ENCODE data around the gene LETM1. TPM values are rescaled to one million over a fixed set of nuclear protein-coding genes. Genes with fewer than 3 reads are reported as not detected.

The LETM1 gene
- total and polyA plus RNA-seq, 2 of the 13 experiments (the other 11 are each of a cell fraction or from before 2014, with no cell fraction given), result 9.7 to 41.6 TPM

- H2AFZ ChIP-seq (ENCODE audit: low read length), result no peak overlapping the region
- peaks cover 61% of the 10 kb centered on the region for H3K79me2 ChIP-seq (ENCODE audit: insufficient read depth, low read length)
- no peak for ATAC-seq
- CTCF ChIA-PET (ENCODE audit: low intra/inter-chr PET ratio, low total read pairs), result interaction anchor here (3.3 kb wide), 1 partner anchor 13 kb away, joined by 11 read pairs; no protein-coding TSS in a partner anchor
- peaks cover 12 to 28% of the 10 kb centered on the region in 2 experiments; a peak in 3 of 5 replicates for H3K36me3 ChIP-seq (replicated peaks in 1 of 2; ENCODE audit: control insufficient read depth in 1 of 2, insufficient read depth in 2 of 2, low read length in 2 of 2)
- H3K4me3 ChIP-seq (replicated peaks in 1 of 3; ENCODE audit: insufficient read depth in 1 of 3, low read depth in 2 of 3, low read length in 3 of 3), result peak overlapping the region; percentile 94 to 98 (median 95)
- no peak for DNase-seq (ENCODE audit: low spot score)
- in situ Hi-C loops (cut with HindIII; ENCODE audit: extremely low pct_ligation_motif_present, low pct_unique_long_range_greater_than_20kb), result no loop called here
- H3K4me2 ChIP-seq (ENCODE audit: low read depth, low read length), result peak overlapping the region; percentile 94
- POLR2A ChIA-PET, result interaction anchor here (1.5 to 28.6 kb wide), 5 partner anchors 10 to 76 kb away, joined by 4 to 1258 read pairs (median 48); partner anchors contain the start of genes TACC3 and TMEM129
- WGBS (ENCODE audit: low lambda C conversion rate), result 79% methylated on average over 7 of the region's 14 CpGs
- H3K9me3 ChIP-seq (ENCODE audit: low read length), result no peaks in the 10 kb centered on the region
- no peak for FAIRE-seq
- H3K27ac ChIP-seq (ENCODE audit: extremely low read length, insufficient read depth, low read length), result peak overlapping the region; percentile 92
- H3K4me1 ChIP-seq (ENCODE audit: insufficient read depth, low read length), result peaks cover 71% of the 10 kb centered on the region
- H3K27me3 ChIP-seq (ENCODE audit: control insufficient read depth in 1 of 2, insufficient read depth in 2 of 2, low read length in 2 of 2), result peaks cover 2 to 5% of the 10 kb centered on the region in 2 experiments; a peak in 3 of 5 replicates
- peaks cover 20% of the 10 kb centered on the region for H4K20me1 ChIP-seq (ENCODE audit: insufficient read depth, low read length)
- BruUV-seq (replicated peaks), result no TSS peak
- intact Hi-C loops (cut with micrococcal nuclease; ENCODE audit: unreplicated experiment), result loop anchor here (2.0 to 5.0 kb wide), 2 partner anchors 14 to 49 kb away; no protein-coding TSS in a partner anchor
- H3K9ac ChIP-seq (ENCODE audit: insufficient read depth, low read depth, low read length), result peak overlapping the region; percentile 94
- TF ChIP-seq DNMT3B (CRISPR knock-in tag; conservative IDR thresholded peaks at IDR 0.05) (no peak), KDM4B (CRISPR knock-in tag; IDR thresholded peaks at IDR 0.05) (no peak), KDM5B (CRISPR knock-in tag; IDR thresholded peaks at IDR 0.05; ENCODE audit: borderline replicate concordance) (no peak), ZNF670 (CRISPR knock-in tag; IDR thresholded peaks at IDR 0.05; ENCODE audit: borderline replicate concordance) (0 out of 2 replicates have a peak, but pooled peaks have one; percentile 47), HNRNPH1 (optimal IDR thresholded peaks at IDR 0.05; ENCODE audit: low read depth, low read length) (peak; percentile 68), ZNF484 (CRISPR knock-in tag; IDR thresholded peaks at IDR 0.05; ENCODE audit: borderline replicate concordance, low read depth) (no peak), ZBTB49 (CRISPR knock-in tag; IDR thresholded peaks at IDR 0.05; ENCODE audit: borderline replicate concordance) (no peak), AGO2 (optimal IDR thresholded peaks at IDR 0.05; ENCODE audit: low read depth, low read length) (peak; percentile 46), RFX1 (IDR thresholded peaks at IDR 0.05) (no peak), E2F5 (CRISPR knock-in tag; conservative IDR thresholded peaks at IDR 0.05) (no peak), ZBTB7A (CRISPR knock-in tag; IDR thresholded peaks at IDR 0.05) (peak; percentile 15; the same call in 1 of the 2 replicates)
- TF ChIP-seq, protein P1, sequence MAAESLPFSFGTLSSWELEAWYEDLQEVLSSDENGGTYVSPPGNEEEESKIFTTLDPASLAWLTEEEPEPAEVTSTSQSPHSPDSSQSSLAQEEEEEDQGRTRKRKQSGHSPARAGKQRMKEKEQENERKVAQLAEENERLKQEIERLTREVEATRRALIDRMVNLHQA (CRISPR knock-in tag; IDR thresholded peaks at IDR 0.05), result no peak
- TF ChIP-seq, protein P2, sequence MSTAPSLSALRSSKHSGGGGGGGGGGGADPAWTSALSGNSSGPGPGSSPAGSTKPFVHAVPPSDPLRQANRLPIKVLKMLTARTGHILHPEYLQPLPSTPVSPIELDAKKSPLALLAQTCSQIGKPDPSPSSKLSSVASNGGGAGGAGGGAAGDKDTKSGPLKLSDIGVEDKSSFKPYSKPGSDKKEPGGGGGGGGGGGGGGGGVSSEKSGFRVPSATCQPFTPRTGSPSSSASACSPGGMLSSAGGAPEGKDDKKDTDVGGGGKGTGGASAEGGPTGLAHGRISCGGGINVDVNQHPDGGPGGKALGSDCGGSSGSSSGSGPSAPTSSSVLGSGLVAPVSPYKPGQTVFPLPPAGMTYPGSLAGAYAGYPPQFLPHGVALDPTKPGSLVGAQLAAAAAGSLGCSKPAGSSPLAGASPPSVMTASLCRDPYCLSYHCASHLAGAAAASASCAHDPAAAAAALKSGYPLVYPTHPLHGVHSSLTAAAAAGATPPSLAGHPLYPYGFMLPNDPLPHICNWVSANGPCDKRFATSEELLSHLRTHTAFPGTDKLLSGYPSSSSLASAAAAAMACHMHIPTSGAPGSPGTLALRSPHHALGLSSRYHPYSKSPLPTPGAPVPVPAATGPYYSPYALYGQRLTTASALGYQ (CRISPR knock-in tag; IDR thresholded peaks at IDR 0.05), result no peak
- TF ChIP-seq, protein P3, sequence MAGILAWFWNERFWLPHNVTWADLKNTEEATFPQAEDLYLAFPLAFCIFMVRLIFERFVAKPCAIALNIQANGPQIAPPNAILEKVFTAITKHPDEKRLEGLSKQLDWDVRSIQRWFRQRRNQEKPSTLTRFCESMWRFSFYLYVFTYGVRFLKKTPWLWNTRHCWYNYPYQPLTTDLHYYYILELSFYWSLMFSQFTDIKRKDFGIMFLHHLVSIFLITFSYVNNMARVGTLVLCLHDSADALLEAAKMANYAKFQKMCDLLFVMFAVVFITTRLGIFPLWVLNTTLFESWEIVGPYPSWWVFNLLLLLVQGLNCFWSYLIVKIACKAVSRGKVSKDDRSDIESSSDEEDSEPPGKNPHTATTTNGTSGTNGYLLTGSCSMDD (CRISPR knock-in tag; IDR thresholded peaks at IDR 0.05), result no peak
These were observed 59.3 kb downstream of the LETM1 start for GRCh38 chr4:1796486-1797204.
